ENCODE measurements around the gene ADD1.
"Not testable (repeated sequence)": the region's sequence is repeated elsewhere in the genome, so short reads cannot be mapped to it uniquely, and the experiment has no call there.

Gene ADD1

DNA sequence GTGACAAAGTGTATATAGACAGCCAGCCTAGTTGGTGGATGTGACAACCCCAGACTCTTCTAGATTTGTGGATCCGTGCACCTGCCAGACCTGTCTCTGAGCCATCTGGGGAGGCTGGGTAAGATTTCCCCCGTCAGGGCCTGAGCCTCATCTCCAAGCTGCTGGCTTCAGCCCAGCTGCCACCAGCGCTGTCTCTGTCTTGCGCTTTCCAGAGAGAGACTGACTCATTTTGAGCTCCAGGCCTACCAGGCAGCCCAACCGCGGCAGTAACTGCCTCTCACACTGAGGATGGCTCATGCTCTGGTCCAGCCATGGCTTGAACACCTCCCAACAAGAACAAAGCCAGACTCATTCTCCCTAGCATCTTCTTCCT lies 93.1 kb downstream of the ADD1 start:
- no peak for FAIRE-seq

DNA sequence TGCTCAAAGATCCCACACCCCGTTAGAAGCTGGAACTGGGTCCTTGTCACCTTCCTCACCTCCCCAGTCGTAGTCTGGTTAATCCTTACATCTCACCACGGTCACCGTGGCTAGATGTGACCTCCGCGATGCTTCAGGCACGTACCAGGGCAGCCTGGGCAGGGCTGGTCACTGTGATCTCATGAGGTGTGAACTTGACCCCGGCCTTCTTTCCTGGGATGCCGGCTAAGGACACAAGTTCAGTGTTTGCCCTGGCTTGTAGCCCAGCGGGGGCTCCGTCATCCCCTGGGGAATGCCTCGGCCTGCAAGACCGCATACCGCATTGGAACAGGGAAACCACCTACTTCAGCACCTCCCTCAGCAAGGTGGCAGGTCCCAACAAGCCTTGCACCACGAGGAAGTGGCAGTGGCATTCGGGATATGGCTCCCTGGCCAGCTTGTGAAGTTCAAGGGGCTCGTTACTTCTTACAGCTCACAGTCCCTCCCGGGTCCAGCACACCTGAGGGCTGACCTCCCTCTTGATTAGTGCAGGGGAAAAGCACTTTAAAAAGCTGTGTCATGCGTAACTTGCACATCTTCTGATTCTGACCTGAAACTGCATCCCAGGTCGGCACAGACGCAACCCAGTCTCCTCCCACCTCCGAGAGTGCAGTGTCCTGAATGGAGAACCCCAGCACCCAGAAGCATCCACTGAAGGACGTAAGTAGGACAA lies 93.7 kb downstream of the ADD1 start:
- FAIRE-seq: no peak

DNA sequence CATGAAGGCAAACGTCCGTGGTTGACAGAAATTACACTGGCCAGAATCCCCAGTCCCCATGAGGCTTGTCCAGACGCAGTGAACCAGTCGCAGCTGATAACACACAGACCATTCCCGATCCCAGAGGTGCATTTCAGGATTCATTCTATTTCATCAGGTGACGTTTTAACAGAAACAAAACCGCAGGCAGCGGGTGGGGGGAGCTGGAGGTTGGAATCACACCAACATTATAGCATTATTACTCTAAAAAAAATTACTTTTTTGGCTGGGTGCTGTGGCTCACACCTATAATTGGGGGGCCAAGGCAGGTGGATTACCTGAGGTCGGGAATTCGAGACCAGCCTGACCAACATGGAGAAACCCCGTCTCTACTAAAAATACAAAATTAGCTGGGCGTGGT lies 94.3 kb downstream of the ADD1 start:
- FAIRE-seq: no peak

DNA sequence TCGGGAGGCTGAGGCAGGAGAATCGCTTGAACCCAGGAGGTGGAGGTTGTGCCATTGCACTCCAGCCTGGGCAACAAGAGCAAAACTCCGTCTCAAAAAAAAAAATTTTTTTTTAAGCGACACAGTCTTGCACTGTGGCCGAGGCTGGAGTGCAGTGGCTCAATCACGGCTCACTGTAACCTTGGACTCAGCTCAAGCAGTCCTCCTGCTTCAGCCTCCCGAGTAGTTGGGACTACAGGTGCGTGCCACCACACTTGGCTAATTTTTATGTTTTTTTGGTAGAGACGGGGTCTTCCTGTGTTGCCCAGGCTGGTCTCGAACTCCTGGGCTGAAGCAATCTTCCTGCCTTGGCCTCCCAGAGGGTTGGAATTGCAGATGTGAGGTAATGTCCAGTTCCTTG lies 94.8 kb downstream of the ADD1 start:
- not testable (repeated sequence) for FAIRE-seq

DNA sequence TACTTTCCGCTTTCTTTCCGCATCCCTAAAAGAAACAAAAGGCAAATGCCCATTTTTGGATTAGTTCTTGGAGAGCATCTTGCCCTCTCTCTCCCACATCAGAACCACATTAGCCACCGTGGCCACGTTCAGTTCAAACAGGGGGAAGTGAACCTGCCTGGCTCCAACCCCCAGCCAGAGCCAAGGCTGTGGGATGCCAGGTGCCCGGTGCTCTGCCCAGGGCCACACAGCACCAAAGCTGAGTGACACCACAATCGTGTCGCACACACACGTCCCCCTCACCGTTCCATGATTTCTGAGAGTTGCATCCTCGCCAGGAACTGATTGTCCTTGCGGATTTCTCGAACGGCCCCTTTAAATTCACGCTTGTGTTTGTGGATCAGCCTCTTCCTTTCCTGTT lies 95.3 kb downstream of the ADD1 start:
- no peak for FAIRE-seq

DNA sequence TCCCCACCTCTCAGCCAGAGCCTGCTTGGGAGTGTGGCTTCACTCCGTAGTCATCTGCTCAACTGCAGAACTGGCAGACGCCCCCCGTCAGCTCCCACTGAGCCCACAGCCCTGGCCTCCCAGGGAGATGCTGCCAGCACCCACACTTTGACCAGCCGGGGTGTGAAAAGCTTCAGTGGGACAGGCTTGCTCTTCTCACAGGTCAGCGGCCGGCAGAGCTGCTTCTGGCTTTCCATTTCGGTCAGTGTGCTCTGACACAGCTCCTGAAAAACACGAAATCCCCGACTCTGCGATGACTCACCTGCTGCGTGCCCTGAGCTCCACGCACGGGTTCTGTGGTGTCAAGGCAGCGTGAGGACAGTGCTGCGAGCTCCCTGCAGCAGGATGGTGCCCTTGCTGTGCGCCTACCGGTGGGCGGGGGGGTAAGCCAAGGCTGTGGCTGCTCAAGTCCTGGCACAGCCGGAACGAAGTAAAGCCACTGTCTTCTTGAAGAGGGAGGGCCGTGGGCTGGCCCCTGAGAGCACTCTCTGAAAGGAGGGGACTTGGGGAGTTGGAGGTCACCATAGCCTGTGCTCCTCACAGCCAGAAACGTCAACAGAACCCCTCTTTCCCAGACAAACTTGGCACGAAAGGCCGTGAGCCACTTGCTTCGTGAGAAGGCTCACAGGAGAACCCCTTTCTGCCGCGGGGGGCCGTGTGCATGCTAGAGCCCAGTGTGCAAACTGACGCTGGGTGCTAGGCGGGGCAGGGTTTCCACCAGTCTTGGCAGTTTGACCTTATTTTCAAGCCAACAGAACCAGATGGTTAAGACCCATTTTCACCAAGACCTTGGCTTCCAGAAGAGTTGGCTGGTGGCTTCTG lies 96.0 kb downstream of the ADD1 start:
- no peak for FAIRE-seq

DNA sequence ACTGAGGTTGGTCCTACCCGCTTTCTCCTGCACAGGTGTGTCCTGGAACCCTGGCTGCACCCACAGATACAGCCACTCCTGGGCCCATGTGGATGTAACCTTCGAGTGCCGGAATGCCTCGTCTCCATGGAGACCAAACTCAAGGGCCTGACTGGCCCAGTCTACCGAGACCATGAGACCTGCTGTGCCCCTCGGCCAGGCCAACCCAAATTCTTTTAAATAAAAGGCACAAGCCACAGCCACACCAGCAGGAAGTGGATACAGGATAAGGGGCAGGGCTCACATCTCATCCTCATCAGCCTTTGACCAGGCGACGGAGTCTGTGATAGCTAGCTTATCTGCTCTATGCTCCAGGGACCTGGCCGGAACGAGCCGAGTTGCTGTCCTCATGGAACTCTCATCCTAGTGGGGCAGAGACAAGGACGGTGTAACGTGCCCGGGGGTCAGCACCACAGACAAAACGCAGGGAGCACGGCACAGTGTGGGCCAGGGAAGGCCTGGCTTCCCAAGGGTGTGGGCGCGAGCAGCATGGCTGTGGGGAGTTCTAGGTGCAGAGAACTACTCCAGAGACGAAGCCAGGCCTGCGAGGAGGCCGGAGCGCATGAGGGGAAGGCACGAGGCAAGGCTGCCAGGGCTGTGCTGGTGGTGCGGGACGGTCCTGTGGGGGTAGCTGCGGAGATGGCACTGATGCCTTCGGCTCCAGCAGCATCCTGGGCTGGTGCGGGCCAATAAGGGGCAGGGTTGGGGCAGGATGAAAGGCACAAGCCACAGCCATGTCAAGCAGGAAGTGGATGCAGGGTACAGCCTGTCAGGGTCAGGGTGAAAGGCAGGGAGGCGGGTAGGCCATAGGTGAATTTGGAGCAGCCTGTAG lies 96.9 kb downstream of the ADD1 start:
- no peak for FAIRE-seq

DNA sequence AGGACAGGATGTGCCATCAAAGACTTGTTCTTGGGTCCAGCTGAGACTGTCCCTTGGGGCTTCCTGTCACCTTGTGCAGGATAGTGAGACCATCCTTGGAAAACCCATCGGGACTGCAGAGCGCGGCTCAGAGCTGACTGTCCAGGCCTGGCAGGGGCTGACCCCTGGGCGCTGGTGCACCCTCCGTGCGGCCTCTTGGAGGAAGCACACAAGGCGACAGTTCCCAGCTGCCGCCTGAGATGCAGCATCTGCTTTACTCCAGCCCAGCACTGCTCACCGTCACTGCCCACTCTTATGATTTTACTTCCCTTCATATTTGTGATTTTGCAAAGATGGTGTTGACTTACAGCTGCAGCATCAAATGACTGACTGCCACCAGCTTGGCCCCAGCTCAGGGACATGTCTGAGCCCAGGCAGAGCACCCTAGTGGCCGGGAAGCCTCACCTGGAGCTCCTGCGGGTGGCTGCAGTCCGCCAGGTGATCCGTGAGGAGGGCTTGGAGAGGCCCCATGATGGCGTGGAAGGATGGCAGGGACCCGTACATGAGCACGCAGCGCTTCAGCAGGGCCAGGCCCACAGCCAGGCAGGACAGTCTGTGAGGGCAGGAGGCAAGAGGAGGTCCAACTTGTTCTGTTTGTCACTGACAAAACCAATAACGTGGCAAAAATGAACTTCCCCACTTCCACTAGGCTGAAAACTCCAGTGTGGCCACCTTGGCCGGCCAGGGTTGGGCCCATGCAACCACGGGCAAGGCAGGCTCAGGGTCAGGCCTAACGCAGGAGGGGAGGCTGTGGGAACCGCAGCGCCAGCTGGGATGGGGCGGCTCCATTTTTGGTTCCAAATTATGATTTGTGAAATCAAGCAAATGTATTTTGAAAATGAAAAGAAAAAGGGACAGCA lies 97.7 kb downstream of the ADD1 start:
- no peak for FAIRE-seq

DNA sequence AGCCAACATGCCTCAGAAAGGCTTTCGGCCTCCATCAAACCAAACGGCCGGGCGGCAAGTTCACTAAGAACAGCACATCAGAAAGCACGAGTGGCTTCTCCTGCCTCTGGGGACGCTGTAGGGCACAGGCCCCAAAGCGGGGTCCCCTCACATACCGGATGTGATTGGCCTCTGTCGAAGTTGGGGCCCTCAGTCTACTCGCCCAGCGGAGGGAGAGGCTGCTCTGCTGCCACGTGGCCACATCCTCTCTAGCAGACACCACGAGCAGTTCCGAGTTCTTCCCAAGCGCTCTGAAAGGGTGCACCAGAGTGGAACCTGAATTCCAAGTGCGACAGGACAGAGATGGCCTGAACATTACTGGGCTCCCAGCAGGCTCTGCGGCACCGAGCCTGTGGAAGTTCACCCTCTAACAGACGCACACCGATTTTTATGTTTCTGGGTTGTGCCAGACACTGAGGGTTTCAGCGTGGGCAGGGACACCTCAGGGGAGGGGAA lies 98.4 kb downstream of the ADD1 start:
- no peak for FAIRE-seq

DNA sequence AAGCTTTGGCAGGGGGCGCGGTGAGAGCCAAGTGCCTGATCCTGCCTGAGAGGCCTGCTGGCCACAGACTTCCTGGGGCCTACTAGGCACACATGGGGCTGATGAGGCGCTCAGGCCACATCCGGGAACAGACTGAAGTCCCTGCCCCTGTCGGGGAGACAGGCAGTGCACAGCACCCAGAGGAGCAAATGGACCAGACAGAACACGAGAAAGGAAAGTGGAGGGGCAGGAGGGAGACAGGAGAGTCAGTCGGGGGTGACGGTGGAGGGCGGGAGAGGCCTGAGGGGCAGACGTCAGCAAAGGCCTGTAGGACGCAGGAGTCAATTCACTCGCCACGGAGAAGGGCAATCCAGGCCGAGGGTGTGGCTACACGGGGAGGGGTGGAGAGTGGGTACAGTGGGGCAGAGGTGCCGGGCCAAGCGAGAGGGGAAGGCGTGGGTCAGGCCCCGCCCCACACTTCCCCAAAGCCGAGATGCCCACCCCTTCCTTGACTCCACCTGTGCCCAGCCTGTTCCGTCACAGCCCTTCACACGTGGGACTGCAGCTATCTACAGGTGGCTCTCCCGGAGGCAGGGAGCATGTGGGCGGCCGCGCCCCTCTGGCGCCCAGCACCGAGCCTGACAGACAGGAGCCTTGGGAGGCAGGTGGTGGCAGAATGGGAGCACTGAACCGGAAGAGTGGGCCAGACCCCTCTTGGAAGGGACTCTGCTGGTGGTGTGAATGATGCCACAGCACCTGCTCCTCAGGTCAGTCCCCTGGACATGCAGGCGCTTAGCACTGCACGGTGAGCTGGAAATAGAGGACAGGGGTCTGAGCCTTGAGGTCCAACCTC lies 99.1 kb downstream of the ADD1 start:
- no peak for FAIRE-seq

DNA sequence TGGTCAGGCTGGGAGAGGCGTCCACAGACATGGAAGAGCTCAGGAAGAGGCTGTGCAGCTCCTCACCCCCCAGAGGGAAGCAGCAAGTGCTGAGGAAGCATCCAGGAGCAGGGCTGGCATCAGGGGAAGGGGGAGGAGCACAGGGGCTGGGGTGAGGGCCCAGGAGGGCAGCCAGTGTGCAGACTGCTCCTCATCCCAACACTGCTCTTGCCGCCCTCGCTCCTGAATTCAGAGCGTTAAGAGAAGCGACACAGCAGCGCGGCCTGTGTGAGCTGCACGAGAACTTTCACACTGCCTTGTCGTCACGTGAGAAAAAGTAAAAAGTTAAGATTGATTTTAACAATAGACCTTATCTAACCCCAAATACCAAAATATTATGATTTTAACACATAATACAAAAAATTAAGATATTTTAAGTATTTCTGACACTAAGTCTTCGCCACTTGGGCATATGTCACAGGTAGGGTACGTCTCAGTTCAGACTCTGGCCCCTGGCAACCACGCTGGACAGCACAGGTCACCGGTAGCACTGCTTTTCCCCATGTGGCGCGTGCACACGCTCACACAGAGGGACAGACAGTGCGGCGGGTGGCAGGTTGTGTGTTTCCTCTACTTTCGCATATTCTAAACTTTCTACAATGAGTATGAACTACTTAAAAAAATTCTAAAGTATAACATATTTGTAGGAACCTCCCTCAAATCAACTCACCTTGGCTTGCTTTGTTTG lies 99.9 kb downstream of the ADD1 start:
- no peak for FAIRE-seq

DNA sequence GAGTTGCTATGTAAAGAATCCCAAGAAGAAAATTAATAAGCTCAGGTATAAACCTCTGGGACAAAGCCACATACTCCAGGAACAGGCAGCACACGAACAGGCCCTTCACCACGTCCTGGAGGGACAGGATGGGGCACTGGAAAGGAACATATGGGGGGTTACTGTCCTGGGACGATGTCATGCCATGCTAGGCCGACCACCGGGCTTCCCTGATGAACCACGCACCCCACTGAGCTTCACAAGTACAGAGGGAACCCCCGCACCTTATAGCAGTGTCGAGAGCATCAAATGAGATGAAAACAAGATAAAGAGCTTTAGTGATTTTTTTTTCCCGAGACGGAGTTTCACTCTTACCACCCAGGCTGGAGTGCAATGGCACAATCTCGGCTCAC lies 100.4 kb downstream of the ADD1 start:
- FAIRE-seq: no peak

DNA sequence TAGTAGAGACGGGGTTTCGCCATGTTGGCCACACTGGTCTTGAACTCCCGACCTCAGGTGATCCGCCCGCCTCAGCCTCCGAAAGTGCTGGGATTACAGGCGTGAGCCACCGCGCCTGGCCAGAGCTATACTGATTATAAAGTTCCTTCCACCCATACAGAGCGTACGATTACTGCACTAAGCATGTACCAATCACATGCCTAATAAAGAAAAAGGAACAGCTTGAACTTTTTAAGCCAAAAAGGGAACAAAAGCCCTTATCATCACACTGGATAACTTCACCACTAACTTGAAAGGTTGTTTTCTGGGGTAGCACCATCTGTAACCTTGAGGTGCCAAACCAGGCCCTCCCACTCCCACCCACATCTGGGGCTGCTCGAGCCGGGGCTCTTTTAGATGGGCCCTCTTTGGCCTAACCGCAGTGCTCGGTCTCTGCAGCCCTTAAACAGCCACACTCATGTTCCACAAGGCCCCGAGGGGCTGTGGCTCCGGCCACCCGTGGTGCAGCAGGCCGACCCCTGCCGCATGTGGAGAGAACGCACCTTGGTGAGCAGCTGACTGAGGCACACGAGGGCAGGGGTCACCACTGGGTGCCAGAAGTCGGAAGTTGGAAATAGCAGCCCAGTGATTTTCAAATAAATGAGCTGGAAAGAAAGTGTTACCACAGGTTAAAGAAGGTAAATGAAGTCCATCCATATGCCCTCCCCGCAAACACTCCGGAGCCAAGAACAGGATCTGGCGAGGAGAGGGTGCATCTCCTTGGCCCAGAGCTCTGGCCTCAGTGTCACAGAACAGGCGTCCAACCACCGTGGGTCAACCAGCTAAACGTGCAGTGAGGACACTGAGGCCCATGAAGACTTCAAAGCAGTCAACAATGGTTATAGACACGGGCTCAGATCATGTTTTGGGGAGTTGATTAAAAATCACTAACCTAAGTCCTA lies 101.2 kb downstream of the ADD1 start:
- no peak for FAIRE-seq

DNA sequence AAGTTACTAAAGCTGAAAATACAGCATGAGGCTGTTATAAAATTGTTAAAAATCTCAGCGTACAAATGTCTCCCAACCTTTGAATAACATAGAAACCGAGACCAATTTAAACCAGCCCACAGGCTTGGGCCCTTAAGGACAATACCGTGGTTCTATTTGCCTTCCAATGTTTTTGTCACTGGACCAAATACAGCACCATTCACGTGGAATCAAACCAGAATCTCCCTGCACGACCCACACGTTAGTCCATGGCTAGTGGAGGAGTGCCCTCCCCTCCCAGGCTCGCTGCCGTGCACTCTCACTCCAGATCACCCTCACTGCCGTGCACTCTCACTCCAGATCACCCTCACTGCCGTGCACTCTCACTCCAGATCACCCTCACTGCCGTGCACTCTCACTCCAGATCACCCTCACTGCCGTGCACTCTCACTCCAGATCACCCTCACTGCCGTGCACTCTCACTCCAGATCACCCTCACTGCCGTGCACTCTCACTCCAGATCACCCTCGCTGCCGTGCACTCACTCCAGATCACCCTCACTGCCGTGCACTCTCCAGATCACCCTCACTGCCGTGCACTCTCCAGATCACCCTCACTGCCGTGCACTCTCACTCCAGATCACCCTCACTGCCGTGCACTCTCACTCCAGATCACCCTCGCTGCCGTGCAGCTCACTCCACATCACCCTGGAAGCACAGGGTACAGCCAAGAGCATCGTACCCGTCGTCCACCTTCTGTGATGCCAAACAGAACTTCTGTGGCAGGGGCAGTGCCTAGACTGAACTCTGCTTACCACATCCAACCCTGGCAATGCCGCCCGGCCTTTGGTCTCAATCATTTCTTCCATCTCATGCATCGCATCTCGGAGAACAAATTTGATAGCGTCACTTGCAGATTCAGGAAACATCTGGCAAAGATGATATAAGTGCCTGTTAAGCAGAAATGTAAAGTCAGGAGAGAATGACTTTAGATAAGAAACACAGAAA lies 102.3 kb downstream of the ADD1 start:
- FAIRE-seq: not testable (repeated sequence)

DNA sequence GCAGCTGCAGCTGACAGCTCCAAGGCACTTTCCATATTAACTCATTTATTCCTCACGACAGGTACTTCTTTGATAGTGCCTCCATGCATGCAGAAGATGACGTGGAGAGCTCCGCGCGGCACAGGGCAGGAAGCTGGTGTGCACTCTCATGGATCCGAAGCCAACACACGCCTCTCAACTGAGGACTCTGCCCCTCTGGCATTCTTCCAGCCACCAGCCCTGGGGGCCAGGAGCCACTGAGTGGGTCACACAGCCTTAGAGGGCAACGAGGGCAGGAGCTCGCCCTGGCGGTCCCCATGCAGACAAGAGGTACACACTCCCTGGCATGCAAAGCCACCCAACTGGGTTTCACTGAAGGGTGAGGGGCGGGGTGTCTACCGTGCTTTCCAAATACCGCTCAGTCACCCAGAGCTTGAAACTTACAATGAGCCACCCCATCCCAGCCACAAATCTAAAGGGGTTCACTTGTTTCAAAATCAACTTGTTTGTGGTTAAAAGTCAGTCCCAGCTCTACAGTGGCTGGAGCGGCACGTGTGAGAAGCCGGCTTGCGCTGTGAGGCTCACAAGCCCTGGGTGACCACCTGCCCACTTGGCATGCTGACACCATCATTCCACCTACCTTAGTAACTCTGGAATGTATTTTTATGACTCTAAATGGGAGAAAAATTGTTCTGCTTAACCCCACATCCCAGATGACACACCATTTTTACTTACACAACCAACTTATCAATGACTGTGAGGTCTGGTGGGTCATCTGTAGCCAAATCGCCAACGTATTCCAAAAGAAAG lies 103.4 kb downstream of the ADD1 start:
- FAIRE-seq: no peak

DNA sequence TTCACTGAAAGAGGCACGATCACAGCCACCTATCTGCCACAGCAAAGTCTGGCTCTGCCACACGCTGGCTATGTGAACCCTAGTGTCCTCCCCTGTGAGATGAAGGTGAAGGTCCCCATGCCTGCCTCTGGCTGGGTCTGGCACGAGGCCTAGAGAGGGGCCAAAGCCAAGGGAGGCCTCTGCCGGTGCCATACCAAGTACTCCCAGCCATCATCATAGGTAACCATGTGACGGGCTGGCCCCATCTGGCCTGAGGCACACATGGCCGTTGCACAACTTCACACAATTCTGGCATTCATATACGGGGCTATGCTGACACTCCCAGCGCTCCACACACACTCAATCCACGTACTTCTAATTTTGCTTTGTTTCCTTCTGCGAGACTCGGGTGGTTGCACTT lies 104.3 kb downstream of the ADD1 start:
- FAIRE-seq: no peak
